HG03442 (cell line): ENCODE measurements around the gene EDN1.

Source experiments
- ATAC-seq: cut with Tn5 transposase; IDR thresholded peaks from one replicate; pipeline ENCODE4 v1.9.1; 2021; ENCODE audit warnings: mild to moderate bottlenecking, moderate library complexity; ENCODE audit not compliant: unreplicated experiment

Gene EDN1

GRCh38 chr6:12289933-12290820 is at the start of gene EDN1:
Gene EDN1, plus strand, starts transcription at chr6:12290361. Its CDS starts 269 bp downstream, at chr6:12290630.
- peak; percentile 80 for ATAC-seq

- no peak for ATAC-seq
Measured at GRCh38 chr6:12241493-12242175, 48.5 kb upstream of the EDN1 start.

GRCh38 chr6:12243169-12243568 is 47.0 kb upstream of the EDN1 start:
- ATAC-seq = no peak

- ATAC-seq = no peak
Measured at GRCh38 chr6:12245360-12245759, 44.8 kb upstream of the EDN1 start.

- ATAC-seq = no peak
Measured at GRCh38 chr6:12245763-12246718, 44.1 kb upstream of the EDN1 start.

GRCh38 chr6:12246900-12247299 is 43.3 kb upstream of the EDN1 start:
- ATAC-seq = no peak

- ATAC-seq = no peak
Measured at GRCh38 chr6:12249541-12250382, 40.4 kb upstream of the EDN1 start.

GRCh38 chr6:12250383-12250770 is 39.8 kb upstream of the EDN1 start:
- ATAC-seq = no peak

- no peak for ATAC-seq
Measured at GRCh38 chr6:12254210-12254609, 36.0 kb upstream of the EDN1 start.

- ATAC-seq = no peak
Measured at GRCh38 chr6:12258191-12258590, 32.0 kb upstream of the EDN1 start.

- no peak for ATAC-seq
Measured at GRCh38 chr6:12258591-12259075, 31.5 kb upstream of the EDN1 start.

GRCh38 chr6:12260458-12261093 is 29.6 kb upstream of the EDN1 start:
- ATAC-seq = no peak

- no peak for ATAC-seq
Measured at GRCh38 chr6:12261502-12261901, 28.7 kb upstream of the EDN1 start.

- no peak for ATAC-seq
Measured at GRCh38 chr6:12262236-12263061, 27.7 kb upstream of the EDN1 start.

GRCh38 chr6:12263403-12263802 is 26.8 kb upstream of the EDN1 start:
- ATAC-seq = no peak

- no peak for ATAC-seq
Measured at GRCh38 chr6:12264671-12265070, 25.5 kb upstream of the EDN1 start.

GRCh38 chr6:12265296-12265695 is 24.9 kb upstream of the EDN1 start:
- no peak for ATAC-seq

GRCh38 chr6:12265791-12266190 is 24.4 kb upstream of the EDN1 start:
- no peak for ATAC-seq

- ATAC-seq = no peak
Measured at GRCh38 chr6:12266571-12266970, 23.6 kb upstream of the EDN1 start.
